Neural cell (in vitro differentiated cells): ENCODE measurements around the gene DDX53.

Source experiments
- EZH2 ChIP-seq: fragments of 200-600, 300-800 bp; shearing (Covaris generic), sonication (generic); IDR thresholded peaks from 2 replicates; pipeline ENCODE4 v1.6.1; 2014; ENCODE audit warnings: antibody characterized with exemption, low read length, borderline replicate concordance, mild to moderate bottlenecking; ENCODE audit not compliant: insufficient read depth, poor library complexity, severe bottlenecking
- POLR2AphosphoS5 ChIP-seq: IDR thresholded peaks from 2 replicates; pipeline ENCODE4 v1.6.1; 2012
- SMC3 ChIP-seq: fragments of 450-650 bp; conservative IDR thresholded peaks from 2 replicates; pipeline ENCODE4 v1.6.1; 2014; ENCODE audit warnings: antibody characterized with exemption, mild to moderate bottlenecking, moderate library complexity; ENCODE audit not compliant: poor library complexity
- TAF1 ChIP-seq: IDR thresholded peaks from 2 replicates; pipeline ENCODE4 v1.6.1; 2012; ENCODE audit warnings: low read depth
- TF ChIP-seq, protein P1 (sequence below): fragments of 450-650 bp; IDR thresholded peaks from 2 replicates; pipeline ENCODE4 v1.5.1; 2014; ENCODE audit warnings: antibody characterized with exemption, mild to moderate bottlenecking, moderate library complexity; ENCODE audit not compliant: poor library complexity, severe bottlenecking
- TF ChIP-seq, protein P2 (sequence below): IDR thresholded peaks from 2 replicates; pipeline ENCODE4 v1.6.1; 2012; ENCODE audit warnings: borderline replicate concordance

DNA sequence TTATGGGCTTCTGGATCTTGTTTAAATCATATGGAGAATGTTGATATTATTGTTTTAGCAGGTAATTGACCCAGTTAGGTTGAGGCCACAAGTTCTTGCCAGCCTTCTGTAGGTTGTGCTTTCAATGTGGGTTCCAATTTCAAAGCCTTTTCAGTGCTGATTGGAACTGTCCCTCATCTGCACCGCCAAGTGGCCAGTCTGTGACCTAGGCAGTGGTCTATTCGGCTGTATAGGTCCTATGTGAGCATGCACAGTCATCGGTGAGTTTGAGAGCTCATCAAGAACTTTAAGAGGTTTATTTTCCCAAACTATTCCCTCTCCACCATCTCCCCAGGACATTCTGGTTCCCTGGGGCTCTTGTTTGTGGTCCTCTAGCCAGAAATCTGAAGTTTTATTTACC is 35.7 kb downstream of the DDX53 start:
- TF ChIP-seq, protein P1, sequence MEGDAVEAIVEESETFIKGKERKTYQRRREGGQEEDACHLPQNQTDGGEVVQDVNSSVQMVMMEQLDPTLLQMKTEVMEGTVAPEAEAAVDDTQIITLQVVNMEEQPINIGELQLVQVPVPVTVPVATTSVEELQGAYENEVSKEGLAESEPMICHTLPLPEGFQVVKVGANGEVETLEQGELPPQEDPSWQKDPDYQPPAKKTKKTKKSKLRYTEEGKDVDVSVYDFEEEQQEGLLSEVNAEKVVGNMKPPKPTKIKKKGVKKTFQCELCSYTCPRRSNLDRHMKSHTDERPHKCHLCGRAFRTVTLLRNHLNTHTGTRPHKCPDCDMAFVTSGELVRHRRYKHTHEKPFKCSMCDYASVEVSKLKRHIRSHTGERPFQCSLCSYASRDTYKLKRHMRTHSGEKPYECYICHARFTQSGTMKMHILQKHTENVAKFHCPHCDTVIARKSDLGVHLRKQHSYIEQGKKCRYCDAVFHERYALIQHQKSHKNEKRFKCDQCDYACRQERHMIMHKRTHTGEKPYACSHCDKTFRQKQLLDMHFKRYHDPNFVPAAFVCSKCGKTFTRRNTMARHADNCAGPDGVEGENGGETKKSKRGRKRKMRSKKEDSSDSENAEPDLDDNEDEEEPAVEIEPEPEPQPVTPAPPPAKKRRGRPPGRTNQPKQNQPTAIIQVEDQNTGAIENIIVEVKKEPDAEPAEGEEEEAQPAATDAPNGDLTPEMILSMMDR: no peak
- TF ChIP-seq EZH2 (no peak), TAF1 (no peak), POLR2AphosphoS5 (no peak), SMC3 (no peak)
- TF ChIP-seq, protein P2, sequence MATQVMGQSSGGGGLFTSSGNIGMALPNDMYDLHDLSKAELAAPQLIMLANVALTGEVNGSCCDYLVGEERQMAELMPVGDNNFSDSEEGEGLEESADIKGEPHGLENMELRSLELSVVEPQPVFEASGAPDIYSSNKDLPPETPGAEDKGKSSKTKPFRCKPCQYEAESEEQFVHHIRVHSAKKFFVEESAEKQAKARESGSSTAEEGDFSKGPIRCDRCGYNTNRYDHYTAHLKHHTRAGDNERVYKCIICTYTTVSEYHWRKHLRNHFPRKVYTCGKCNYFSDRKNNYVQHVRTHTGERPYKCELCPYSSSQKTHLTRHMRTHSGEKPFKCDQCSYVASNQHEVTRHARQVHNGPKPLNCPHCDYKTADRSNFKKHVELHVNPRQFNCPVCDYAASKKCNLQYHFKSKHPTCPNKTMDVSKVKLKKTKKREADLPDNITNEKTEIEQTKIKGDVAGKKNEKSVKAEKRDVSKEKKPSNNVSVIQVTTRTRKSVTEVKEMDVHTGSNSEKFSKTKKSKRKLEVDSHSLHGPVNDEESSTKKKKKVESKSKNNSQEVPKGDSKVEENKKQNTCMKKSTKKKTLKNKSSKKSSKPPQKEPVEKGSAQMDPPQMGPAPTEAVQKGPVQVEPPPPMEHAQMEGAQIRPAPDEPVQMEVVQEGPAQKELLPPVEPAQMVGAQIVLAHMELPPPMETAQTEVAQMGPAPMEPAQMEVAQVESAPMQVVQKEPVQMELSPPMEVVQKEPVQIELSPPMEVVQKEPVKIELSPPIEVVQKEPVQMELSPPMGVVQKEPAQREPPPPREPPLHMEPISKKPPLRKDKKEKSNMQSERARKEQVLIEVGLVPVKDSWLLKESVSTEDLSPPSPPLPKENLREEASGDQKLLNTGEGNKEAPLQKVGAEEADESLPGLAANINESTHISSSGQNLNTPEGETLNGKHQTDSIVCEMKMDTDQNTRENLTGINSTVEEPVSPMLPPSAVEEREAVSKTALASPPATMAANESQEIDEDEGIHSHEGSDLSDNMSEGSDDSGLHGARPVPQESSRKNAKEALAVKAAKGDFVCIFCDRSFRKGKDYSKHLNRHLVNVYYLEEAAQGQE: no peak
